Measurements from ENCODE around the gene SCN11A. TPM values are rescaled to one million over a fixed set of nuclear protein-coding genes. Genes with fewer than 3 reads are reported as not detected.

The SCN11A gene
- total RNA-seq = not detected in 2 replicates

DNA sequence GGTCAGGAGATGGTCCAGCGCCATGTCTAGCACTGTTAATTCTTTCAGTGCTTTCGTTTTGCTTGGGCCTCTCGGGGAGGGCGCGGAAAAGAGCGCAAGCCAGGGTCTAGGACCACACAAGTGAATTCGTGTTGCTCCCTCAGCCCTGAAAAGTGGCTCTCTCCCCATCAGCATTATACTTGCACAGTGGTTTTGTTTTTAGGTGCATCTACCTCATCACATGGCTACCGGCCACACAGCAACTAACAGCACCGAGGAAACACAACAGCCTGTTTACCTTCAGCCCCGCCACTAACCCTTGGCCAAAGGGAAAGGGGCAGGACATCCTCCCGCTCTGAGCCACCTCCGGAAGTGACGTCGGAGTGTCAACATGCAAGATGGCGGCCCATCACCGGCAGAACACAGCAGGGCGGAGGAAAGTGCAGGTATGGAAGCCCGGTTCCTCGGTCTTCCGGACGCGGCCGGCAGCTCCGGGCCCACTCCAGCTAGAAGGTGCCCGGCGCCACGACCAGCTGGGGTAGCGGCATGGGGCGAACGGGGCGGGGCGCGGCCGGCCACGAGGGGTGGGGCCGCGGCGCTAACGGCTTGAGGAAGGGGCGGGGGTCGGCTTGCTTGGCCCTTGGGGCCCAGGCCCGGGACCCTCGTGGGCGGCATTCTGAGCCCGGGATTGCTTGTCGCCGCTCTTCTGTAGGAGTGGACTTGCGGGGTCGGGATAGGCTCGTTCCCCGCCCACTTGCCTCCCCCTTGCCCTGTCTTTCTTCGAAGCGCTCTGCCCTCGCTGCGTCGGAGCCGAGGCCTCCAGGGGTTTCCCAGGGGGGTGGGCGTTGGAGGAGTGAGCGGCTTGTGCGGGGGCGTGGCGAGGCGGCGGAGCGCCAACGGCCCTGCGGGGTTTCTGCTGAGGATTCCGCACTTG lies at the start of gene SCN11A, which contains the start of gene WDR48:
SCN11A (minus strand) TSS at position 296 of the 913 bp plus-strand sequence. CDS start 101,582 bp downstream, outside the sequence.
WDR48 (plus strand) TSS at position 368 of the 913 bp plus-strand sequence; CDS start at position 378, 10 bp downstream.
- no peaks in the 10 kb centered on the region for H3K36me3 ChIP-seq (ENCODE audit: control insufficient read depth, insufficient read depth, low read length)
- H3K27me3 ChIP-seq (ENCODE audit: control insufficient read depth, insufficient read depth, low read length) = no peaks in the 10 kb centered on the region
- DNase-seq (ENCODE audit: low read depth) (peak; percentile 88), FAIRE-seq (no peak)
- TF ChIP-seq, protein P1, sequence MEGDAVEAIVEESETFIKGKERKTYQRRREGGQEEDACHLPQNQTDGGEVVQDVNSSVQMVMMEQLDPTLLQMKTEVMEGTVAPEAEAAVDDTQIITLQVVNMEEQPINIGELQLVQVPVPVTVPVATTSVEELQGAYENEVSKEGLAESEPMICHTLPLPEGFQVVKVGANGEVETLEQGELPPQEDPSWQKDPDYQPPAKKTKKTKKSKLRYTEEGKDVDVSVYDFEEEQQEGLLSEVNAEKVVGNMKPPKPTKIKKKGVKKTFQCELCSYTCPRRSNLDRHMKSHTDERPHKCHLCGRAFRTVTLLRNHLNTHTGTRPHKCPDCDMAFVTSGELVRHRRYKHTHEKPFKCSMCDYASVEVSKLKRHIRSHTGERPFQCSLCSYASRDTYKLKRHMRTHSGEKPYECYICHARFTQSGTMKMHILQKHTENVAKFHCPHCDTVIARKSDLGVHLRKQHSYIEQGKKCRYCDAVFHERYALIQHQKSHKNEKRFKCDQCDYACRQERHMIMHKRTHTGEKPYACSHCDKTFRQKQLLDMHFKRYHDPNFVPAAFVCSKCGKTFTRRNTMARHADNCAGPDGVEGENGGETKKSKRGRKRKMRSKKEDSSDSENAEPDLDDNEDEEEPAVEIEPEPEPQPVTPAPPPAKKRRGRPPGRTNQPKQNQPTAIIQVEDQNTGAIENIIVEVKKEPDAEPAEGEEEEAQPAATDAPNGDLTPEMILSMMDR (IDR thresholded peaks at IDR 0.05; ENCODE audit: insufficient read depth, low read length, severe bottlenecking) = no peak
- H3K4me3 ChIP-seq (ENCODE audit: low read depth, low read length) = peak within 1 kb of the TSS; percentile 87

DNA sequence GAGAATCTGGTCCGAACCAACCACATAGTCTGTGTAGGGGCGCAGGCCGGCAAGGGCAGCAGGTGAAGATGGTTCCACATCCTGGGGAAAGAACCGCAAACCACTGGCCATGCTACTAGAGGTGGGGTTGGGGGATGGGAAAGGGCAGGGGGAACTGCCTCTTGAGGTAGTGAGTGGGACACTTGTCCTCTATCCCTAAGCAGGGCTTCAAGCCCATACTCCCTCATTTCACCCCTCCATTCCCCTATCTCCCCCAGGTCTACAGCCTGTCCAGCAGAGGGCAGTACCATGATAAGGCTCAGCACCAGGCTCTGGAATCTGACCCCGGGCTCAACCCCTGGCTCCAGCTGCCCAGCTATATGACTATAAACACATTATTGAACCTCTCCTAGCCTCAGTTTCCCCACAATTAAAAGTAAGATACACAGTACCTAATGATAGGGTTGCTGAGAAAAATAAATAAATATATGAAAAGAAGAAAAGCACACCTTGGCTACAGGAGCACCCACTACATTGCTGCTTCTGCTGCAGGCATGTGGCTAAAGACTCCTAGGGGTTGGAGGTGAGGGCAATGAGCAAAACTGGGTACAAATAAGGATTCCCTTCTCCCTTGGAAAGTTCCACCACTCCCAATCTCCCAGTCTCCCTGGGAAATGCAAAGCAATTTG lies 49.4 kb upstream of the SCN11A start:
- no peak for FAIRE-seq
- Histone ChIP-seq H3K4me3 (ENCODE audit: low read depth, low read length) (no peak overlapping the region), H3K27me3 (ENCODE audit: control insufficient read depth, insufficient read depth, low read length) (no peaks in the 10 kb centered on the region), H3K36me3 (ENCODE audit: control insufficient read depth, insufficient read depth, low read length) (peaks cover 16% of the 10 kb centered on the region)
- TF ChIP-seq, protein P1 (IDR thresholded peaks at IDR 0.05; ENCODE audit: insufficient read depth, low read length, severe bottlenecking) = peak; percentile 74
- peak; percentile 35 for DNase-seq (ENCODE audit: low read depth)

DNA sequence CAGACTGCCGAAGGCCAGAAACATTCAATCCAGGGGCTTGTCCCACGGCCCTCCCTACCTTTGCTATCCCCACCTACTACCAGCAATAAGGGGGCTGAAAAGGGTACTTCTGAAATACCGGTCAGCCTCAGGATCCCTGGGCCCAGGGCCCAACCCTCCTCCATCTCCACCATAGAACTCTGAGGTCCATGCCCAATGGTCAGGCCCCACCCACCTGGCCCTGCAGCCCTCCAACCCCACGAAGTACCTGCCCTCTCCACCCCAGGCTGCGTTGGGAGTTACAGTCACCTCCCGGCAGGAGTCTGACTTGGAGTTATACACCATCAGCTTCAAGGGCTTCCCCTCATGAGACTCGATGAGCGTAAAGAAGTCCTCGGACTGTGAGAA lies 48.7 kb upstream of the SCN11A start:
- FAIRE-seq (no peak), DNase-seq (ENCODE audit: low read depth) (no peak)
- H3K4me3 ChIP-seq (ENCODE audit: low read depth, low read length) = no peak overlapping the region
- H3K27me3 ChIP-seq (ENCODE audit: control insufficient read depth, insufficient read depth, low read length) = no peaks in the 10 kb centered on the region
- H3K36me3 ChIP-seq (ENCODE audit: control insufficient read depth, insufficient read depth, low read length) = peaks cover 16% of the 10 kb centered on the region
- TF ChIP-seq, protein P1 (IDR thresholded peaks at IDR 0.05; ENCODE audit: insufficient read depth, low read length, severe bottlenecking) = no peak

DNA sequence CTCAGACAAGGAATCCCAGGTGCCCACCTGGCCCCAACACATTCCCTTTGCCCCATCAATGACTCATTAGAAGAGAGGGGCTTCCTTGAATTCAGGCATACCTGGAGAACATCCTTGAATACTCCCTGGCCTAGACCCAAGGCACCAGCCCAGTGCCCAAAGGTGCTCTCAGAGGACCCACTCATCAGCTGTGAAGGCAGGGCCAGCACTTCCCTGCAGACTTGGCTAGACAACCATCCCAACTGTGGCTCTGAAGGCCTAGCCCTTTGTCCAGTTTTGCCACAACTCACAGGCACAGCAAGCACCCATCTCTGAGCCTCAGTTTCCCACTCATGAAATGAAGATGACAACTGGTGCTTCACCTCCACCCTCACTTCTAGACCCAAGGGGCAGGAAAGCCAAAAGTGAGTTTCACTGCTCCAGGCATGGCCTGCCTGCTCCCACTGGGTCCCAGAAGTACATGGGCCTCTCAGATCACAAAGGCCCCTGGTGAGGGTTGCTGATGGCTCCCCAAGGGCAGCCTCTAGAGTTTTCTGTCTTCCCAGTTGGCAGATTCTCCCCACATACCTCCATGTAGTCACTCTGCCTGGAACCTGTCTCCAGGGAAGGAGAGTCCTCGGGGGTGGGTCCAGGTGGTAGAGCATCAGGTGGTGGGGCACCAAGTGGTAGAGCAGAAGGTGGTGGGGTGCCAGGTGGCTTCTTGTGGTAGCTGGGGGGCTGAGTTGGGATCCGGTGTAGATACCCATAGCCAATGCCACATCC lies 48.2 kb upstream of the SCN11A start:
- no peak overlapping the region for H3K4me3 ChIP-seq (ENCODE audit: low read depth, low read length)
- TF ChIP-seq, protein P1 (IDR thresholded peaks at IDR 0.05; ENCODE audit: insufficient read depth, low read length, severe bottlenecking) = no peak
- H3K27me3 ChIP-seq (ENCODE audit: control insufficient read depth, insufficient read depth, low read length) = no peaks in the 10 kb centered on the region
- FAIRE-seq = no peak
- peaks cover 17% of the 10 kb centered on the region for H3K36me3 ChIP-seq (ENCODE audit: control insufficient read depth, insufficient read depth, low read length)
- no peak for DNase-seq (ENCODE audit: low read depth)

DNA sequence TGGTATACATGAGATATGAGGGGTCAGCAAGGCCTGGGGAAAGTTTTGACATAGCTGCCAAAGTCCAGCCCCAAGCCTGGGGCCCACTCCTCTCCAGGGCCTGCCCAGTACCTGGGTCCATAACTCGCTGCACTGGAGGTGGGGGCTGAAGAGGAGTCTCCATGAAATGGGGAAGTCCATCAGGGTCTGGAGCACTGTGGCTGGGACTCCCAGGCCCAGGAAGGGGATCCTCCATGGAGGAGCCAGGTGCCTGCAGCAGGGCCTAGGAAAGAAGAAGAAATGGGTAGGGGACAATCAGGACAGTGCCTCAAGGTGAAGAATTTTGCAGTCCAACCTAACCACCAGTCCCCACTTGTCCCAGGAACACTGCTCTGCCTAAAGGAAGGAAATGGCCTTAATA lies 47.5 kb upstream of the SCN11A start:
- DNase-seq (ENCODE audit: low read depth) = no peak
- H3K27me3 ChIP-seq (ENCODE audit: control insufficient read depth, insufficient read depth, low read length) = no peaks in the 10 kb centered on the region
- FAIRE-seq = no peak
- TF ChIP-seq, protein P1 (IDR thresholded peaks at IDR 0.05; ENCODE audit: insufficient read depth, low read length, severe bottlenecking) = no peak
- peaks cover 18% of the 10 kb centered on the region for H3K36me3 ChIP-seq (ENCODE audit: control insufficient read depth, insufficient read depth, low read length)
- H3K4me3 ChIP-seq (ENCODE audit: low read depth, low read length) = no peak overlapping the region

Measured in bronchial epithelial cell (primary cell).